GM19023 (cell line): Measurements from ENCODE around the gene FASN.

Experiments
- ATAC-seq: cut with Tn5 transposase; IDR thresholded peaks from one replicate; pipeline ENCODE4 v1.9.1; 2021; ENCODE audit warnings: mild to moderate bottlenecking, moderate library complexity; ENCODE audit not compliant: unreplicated experiment

Gene FASN

GRCh38 chr17:82118168-82118814, 20.3 kb upstream of the FASN start:
- no peak for ATAC-seq

- ATAC-seq: no peak
These were observed 19.4 kb upstream of the FASN start for GRCh38 chr17:82117139-82118090.

GRCh38 chr17:82116246-82116645, 18.2 kb upstream of the FASN start:
- ATAC-seq: no peak

- no peak for ATAC-seq
These were observed 16.8 kb upstream of the FASN start for GRCh38 chr17:82114872-82115271.

GRCh38 chr17:82114447-82114846, 16.4 kb upstream of the FASN start:
- no peak for ATAC-seq

GRCh38 chr17:82113941-82114340, 15.9 kb upstream of the FASN start:
- ATAC-seq: no peak

- no peak for ATAC-seq
These were observed 15.4 kb upstream of the FASN start for GRCh38 chr17:82113422-82113821.

GRCh38 chr17:82112914-82113311, 14.9 kb upstream of the FASN start:
- no peak for ATAC-seq

GRCh38 chr17:82112181-82112913, 14.3 kb upstream of the FASN start:
- ATAC-seq: no peak

GRCh38 chr17:82110298-82110697, 12.3 kb upstream of the FASN start:
- no peak for ATAC-seq

GRCh38 chr17:82108961-82109475, 11.0 kb upstream of the FASN start:
- no peak for ATAC-seq

- no peak for ATAC-seq
These were observed 10.5 kb upstream of the FASN start for GRCh38 chr17:82108496-82108945.

GRCh38 chr17:82108038-82108437, 10.0 kb upstream of the FASN start:
- no peak for ATAC-seq

GRCh38 chr17:82107341-82107860, 9.4 kb upstream of the FASN start:
- ATAC-seq: no peak

- ATAC-seq: no peak
These were observed 8.8 kb upstream of the FASN start for GRCh38 chr17:82106688-82107305.

- ATAC-seq: peak; percentile 77
These were observed 8.0 kb upstream of the FASN start for GRCh38 chr17:82105882-82106687.

- ATAC-seq: no peak
These were observed 7.4 kb upstream of the FASN start for GRCh38 chr17:82105417-82105881.

GRCh38 chr17:82104797-82105416, 6.9 kb upstream of the FASN start:
- no peak for ATAC-seq
